Measurements from ENCODE around the gene NFIX. TPM values are rescaled to one million over a fixed set of nuclear protein-coding genes. Genes with fewer than 3 reads are reported as not detected.

The NFIX gene
- total RNA-seq, 1 experiment from 2014 or later = 69.7 TPM

DNA sequence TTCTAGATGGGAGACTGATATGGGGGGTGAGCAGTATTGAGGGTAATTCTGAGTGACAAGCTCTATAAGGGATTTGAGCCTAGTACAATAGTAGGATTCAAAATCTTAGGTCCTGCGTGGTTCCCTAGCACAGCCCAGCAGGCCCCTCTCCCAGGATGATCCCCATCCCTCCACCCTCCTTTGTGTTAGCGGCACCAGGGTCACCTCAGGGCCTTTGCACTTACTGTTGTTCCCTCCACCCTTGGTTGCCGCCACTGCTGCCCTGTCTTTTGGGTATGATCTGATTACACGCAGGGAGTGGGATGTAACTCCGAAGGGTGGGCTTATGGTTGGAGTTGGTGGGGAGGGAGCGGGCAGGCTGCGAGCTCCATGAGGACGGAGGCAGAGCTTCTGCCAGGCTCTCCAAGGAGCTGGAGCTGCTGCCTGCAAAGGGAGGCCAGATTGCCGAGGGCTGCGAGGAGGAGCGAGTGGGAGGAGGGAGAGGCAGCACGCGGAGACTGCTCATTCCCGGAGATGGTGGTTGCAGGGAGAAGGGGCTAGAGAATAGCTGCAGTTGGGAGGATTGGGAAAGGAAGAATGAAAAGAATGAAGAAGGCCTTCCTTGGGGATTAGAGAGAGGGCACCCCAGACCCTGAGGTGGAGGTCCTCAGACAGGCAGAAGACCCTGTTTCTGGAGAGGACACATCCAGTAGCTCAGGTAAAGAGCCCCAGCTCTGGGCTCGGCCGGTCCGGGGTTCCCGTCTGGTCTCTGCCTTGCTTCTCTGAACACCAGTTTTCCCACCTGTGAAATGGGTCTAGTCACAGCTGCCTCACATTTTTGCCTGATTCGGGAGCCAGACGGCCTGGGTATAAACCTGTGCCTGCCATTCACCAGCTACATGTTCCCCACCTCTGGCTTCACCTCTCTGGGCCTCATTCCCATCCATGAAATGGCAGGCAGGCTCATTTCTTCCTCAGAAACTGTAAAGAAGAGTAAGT is 128.0 kb downstream of the NFIX start:
- POLR2A ChIA-PET (ENCODE audit: low non-redundant PET) = no interaction called here
- no peak overlapping the region for H3K4me3 ChIP-seq (ENCODE audit: low read depth, low read length, poor library complexity, severe bottlenecking)
- no peak overlapping the region for H3K27ac ChIP-seq (ENCODE audit: low read depth, low read length, poor library complexity, severe bottlenecking)
- H3K4me1 ChIP-seq (ENCODE audit: insufficient read depth, low read length, poor library complexity, severe bottlenecking) = peaks cover 39% of the 10 kb centered on the region
- intact Hi-C loops (cut with micrococcal nuclease; ENCODE audit: unreplicated experiment) = no loop called here
- peaks cover 18% of the 10 kb centered on the region for H3K36me3 ChIP-seq (ENCODE audit: insufficient read depth, low read length, poor library complexity, severe bottlenecking)
- BruUV-seq (replicated peaks) = no TSS peak
- H3K9me3 ChIP-seq (ENCODE audit: low read depth, low read length, poor library complexity, severe bottlenecking) = no peaks in the 10 kb centered on the region
- CTCF ChIA-PET = no interaction called here
- TF ChIP-seq, protein P1, sequence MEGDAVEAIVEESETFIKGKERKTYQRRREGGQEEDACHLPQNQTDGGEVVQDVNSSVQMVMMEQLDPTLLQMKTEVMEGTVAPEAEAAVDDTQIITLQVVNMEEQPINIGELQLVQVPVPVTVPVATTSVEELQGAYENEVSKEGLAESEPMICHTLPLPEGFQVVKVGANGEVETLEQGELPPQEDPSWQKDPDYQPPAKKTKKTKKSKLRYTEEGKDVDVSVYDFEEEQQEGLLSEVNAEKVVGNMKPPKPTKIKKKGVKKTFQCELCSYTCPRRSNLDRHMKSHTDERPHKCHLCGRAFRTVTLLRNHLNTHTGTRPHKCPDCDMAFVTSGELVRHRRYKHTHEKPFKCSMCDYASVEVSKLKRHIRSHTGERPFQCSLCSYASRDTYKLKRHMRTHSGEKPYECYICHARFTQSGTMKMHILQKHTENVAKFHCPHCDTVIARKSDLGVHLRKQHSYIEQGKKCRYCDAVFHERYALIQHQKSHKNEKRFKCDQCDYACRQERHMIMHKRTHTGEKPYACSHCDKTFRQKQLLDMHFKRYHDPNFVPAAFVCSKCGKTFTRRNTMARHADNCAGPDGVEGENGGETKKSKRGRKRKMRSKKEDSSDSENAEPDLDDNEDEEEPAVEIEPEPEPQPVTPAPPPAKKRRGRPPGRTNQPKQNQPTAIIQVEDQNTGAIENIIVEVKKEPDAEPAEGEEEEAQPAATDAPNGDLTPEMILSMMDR (conservative IDR thresholded peaks at IDR 0.05; ENCODE audit: low read depth, low read length) = no peak
- no peak for TF ChIP-seq EZH2 (IDR thresholded peaks at IDR 0.05; ENCODE audit: borderline replicate concordance, low read depth, low read length, poor library complexity, severe bottlenecking)
- H3K27me3 ChIP-seq (replicated peaks; ENCODE audit: insufficient read depth, low read depth, low read length, poor library complexity) = no peaks in the 10 kb centered on the region
- no peak for DNase-seq (ENCODE audit: low spot score)

DNA sequence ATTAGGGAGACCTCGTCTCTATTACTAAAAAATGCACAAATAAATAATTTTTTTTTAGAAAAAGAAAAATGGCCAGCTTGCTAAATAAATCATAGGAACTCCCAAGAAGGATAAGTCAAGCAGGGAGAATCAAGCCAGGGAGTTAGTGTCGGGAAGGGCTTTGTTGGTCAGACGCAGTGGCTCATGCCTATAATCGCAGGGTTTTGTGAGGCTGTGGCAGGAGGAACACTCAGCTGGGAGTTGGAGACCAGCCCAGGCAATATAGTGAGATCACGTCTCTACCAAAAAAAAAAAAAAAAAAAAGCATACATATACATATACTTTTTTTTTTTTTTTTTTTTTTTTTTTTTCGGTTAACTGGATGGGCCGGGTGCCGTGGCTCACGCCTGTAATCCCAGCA is 131.8 kb downstream of the NFIX start:
- TF ChIP-seq, protein P1 (conservative IDR thresholded peaks at IDR 0.05; ENCODE audit: low read depth, low read length) = no peak
- TF ChIP-seq EZH2 (IDR thresholded peaks at IDR 0.05; ENCODE audit: borderline replicate concordance, low read depth, low read length, poor library complexity, severe bottlenecking) = no peak
- intact Hi-C loops (cut with micrococcal nuclease; ENCODE audit: unreplicated experiment) = no loop called here
- Histone ChIP-seq H3K9me3 (ENCODE audit: low read depth, low read length, poor library complexity, severe bottlenecking) (no peaks in the 10 kb centered on the region), H3K27me3 (replicated peaks; ENCODE audit: insufficient read depth, low read depth, low read length, poor library complexity) (no peaks in the 10 kb centered on the region), H3K4me1 (ENCODE audit: insufficient read depth, low read length, poor library complexity, severe bottlenecking) (peaks cover 10% of the 10 kb centered on the region), H3K27ac (ENCODE audit: low read depth, low read length, poor library complexity, severe bottlenecking) (no peak overlapping the region), H3K4me3 (ENCODE audit: low read depth, low read length, poor library complexity, severe bottlenecking) (no peak overlapping the region), H3K36me3 (ENCODE audit: insufficient read depth, low read length, poor library complexity, severe bottlenecking) (peaks cover 14% of the 10 kb centered on the region)
- POLR2A ChIA-PET (ENCODE audit: low non-redundant PET) = no interaction called here
- BruUV-seq (replicated peaks) = no TSS peak
- DNase-seq (ENCODE audit: low spot score) = no peak
- CTCF ChIA-PET = no interaction called here

DNA sequence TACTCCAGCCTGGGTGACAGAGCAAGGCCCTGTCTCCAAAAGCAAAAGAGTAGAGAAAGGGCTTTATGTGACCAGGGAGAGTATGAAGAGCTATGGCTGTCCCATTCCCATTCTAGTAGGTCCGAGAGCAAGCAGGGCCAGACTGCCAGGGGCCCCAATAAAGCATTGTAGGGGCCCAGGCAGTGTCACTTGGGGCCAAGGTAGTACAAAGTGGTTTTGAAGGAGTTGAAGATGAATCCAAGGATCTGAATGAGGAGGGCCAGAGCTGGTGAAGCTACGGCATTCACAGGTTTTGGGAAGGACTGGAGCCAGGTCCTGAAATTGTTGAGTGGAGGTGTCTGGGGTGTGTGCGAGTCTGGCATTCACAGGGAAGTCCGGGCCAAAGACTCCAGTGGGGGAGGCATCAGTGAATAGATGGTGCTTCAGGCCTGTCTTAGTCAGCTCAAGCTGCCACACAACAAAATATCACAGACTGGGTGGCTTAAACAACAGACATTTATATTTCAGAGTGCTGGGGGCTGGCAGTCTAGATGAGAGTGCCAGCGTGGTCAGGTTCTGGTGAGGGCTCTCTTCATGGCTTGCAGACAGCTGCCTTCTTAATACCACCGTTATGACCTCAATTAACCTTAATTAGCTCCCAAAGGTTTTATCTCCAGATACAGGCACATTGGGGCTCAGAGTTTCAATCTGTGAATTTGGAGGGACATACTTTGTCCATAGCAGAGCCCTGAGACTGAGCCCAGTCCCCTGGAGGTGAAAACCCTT is 132.7 kb downstream of the NFIX start:
- no peak overlapping the region for H3K4me3 ChIP-seq (ENCODE audit: low read depth, low read length, poor library complexity, severe bottlenecking)
- BruUV-seq (replicated peaks) = no TSS peak
- TF ChIP-seq EZH2 (IDR thresholded peaks at IDR 0.05; ENCODE audit: borderline replicate concordance, low read depth, low read length, poor library complexity, severe bottlenecking) = no peak
- TF ChIP-seq, protein P1 (conservative IDR thresholded peaks at IDR 0.05; ENCODE audit: low read depth, low read length) = no peak
- ChIA-PET CTCF (no interaction called here), POLR2A (ENCODE audit: low non-redundant PET) (no interaction called here)
- intact Hi-C loops (cut with micrococcal nuclease; ENCODE audit: unreplicated experiment) = no loop called here
- peak overlapping the region; percentile 30 for H3K27ac ChIP-seq (ENCODE audit: low read depth, low read length, poor library complexity, severe bottlenecking)
- H3K4me1 ChIP-seq (ENCODE audit: insufficient read depth, low read length, poor library complexity, severe bottlenecking) = peaks cover 3% of the 10 kb centered on the region
- H3K27me3 ChIP-seq (replicated peaks; ENCODE audit: insufficient read depth, low read depth, low read length, poor library complexity) = no peaks in the 10 kb centered on the region
- no peaks in the 10 kb centered on the region for H3K9me3 ChIP-seq (ENCODE audit: low read depth, low read length, poor library complexity, severe bottlenecking)
- DNase-seq (ENCODE audit: low spot score) = no peak
- peaks cover 10% of the 10 kb centered on the region for H3K36me3 ChIP-seq (ENCODE audit: insufficient read depth, low read length, poor library complexity, severe bottlenecking)

Measured in A673 (cell line).